Testis (tissue), 2 donors: ENCODE measurements around the gene CALU.

Experiments
- POLR2A ChIP-seq: fragments of 450-650 bp; IDR thresholded peaks from one replicate; pipeline ENCODE4 v1.6.1; 2017; ENCODE audit warnings: antibody characterized with exemption, mild to moderate bottlenecking, moderate library complexity
- TF ChIP-seq, protein P1 (sequence below), 3 experiments: fragments of 450-650 bp in 2 of 3; fragments of 200-600 bp in 1 of 3; sonication (generic) in 1 of 3; IDR thresholded peaks; one replicate each; pipeline ENCODE4 v1.5.1; 2016 to 2019; ENCODE audit warnings: antibody characterized with exemption in 3 of 3, mild to moderate bottlenecking in 2 of 3, moderate library complexity in 1 of 3

GRCh38 chr7:128781126-128781525, 42.0 kb downstream of the CALU start:
- TF ChIP-seq, protein P1, sequence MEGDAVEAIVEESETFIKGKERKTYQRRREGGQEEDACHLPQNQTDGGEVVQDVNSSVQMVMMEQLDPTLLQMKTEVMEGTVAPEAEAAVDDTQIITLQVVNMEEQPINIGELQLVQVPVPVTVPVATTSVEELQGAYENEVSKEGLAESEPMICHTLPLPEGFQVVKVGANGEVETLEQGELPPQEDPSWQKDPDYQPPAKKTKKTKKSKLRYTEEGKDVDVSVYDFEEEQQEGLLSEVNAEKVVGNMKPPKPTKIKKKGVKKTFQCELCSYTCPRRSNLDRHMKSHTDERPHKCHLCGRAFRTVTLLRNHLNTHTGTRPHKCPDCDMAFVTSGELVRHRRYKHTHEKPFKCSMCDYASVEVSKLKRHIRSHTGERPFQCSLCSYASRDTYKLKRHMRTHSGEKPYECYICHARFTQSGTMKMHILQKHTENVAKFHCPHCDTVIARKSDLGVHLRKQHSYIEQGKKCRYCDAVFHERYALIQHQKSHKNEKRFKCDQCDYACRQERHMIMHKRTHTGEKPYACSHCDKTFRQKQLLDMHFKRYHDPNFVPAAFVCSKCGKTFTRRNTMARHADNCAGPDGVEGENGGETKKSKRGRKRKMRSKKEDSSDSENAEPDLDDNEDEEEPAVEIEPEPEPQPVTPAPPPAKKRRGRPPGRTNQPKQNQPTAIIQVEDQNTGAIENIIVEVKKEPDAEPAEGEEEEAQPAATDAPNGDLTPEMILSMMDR (IDR thresholded peaks at IDR 0.05): no peak
- no peak for TF ChIP-seq POLR2A
